T-helper 2 cell treated with Interferon-gamma antibody and Interleukin-4, amounts not matched to agents 5 μg/mL and 100 μg/mL, for 36 hours (primary cell): Measurements from ENCODE around the gene MAST1.

ENCODE experiments used
- DNase-seq: peaks from one replicate; pipeline ENCODE4 v3.0.0; 2021; ENCODE audit warnings: low spot score
- H3K27ac Mint-ChIP-seq: one replicate; pipeline ENCODE4 v1.8.0; 2021; ENCODE audit warnings: mild to moderate bottlenecking, mixed read lengths
- H3K27me3 Mint-ChIP-seq: one replicate; pipeline ENCODE4 v1.8.0; 2021; ENCODE audit warnings: low read depth, mixed read lengths
- H3K36me3 Mint-ChIP-seq: one replicate; pipeline ENCODE4 v1.8.0; 2021; ENCODE audit warnings: low read depth, mixed read lengths
- H3K4me1 Mint-ChIP-seq: one replicate; pipeline ENCODE4 v1.8.0; 2021; ENCODE audit warnings: low read depth, mixed read lengths
- H3K4me3 Mint-ChIP-seq: one replicate; pipeline ENCODE4 v1.8.0; 2022; ENCODE audit warnings: mild to moderate bottlenecking, moderate library complexity, mixed read lengths
- H3K9me3 Mint-ChIP-seq: one replicate; pipeline ENCODE4 v1.8.0; 2021; ENCODE audit warnings: mixed read lengths

Gene MAST1

DNA sequence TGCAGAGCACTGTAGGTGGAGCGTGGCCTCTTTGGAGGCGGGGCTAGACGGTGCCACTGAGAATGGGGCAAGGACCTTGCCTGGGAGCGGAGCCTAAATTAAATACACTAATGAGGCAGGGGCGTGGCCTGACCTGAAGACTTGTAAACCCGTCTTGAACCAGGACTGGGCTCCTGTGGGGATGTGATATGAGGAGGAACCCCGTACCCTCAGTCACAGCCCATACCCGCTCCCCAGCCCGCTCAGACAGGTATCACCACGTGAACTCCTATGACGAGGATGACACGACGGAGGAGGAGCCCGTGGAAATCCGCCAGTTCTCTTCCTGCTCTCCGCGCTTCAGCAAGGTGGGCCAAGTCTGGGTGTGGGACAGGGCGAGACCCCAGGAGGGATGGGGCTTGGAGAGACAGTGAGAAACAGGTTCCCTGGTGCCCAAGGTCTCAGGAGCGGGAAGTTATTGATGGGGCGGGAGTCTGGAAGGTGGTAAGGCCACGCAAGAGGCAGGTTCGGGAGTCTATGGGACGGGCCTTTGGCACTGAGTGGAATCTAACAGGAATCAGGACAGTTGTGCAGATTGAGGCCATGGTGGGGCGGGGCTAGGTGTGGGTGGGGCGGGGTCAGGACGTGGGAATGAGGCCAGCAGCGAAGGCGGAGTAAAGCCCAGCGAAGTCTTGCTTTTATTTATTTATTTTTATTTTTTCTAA, 28.3 kb downstream of the MAST1 start:
- Mint-ChIP-seq H3K27me3 (no peaks in the 10 kb centered on the region), H3K4me3 (peak overlapping the region; percentile 74), H3K27ac (no peak overlapping the region), H3K4me1 (peaks cover 14% of the 10 kb centered on the region), H3K9me3 (no peaks in the 10 kb centered on the region), H3K36me3 (no peaks in the 10 kb centered on the region)
- no peak for DNase-seq

DNA sequence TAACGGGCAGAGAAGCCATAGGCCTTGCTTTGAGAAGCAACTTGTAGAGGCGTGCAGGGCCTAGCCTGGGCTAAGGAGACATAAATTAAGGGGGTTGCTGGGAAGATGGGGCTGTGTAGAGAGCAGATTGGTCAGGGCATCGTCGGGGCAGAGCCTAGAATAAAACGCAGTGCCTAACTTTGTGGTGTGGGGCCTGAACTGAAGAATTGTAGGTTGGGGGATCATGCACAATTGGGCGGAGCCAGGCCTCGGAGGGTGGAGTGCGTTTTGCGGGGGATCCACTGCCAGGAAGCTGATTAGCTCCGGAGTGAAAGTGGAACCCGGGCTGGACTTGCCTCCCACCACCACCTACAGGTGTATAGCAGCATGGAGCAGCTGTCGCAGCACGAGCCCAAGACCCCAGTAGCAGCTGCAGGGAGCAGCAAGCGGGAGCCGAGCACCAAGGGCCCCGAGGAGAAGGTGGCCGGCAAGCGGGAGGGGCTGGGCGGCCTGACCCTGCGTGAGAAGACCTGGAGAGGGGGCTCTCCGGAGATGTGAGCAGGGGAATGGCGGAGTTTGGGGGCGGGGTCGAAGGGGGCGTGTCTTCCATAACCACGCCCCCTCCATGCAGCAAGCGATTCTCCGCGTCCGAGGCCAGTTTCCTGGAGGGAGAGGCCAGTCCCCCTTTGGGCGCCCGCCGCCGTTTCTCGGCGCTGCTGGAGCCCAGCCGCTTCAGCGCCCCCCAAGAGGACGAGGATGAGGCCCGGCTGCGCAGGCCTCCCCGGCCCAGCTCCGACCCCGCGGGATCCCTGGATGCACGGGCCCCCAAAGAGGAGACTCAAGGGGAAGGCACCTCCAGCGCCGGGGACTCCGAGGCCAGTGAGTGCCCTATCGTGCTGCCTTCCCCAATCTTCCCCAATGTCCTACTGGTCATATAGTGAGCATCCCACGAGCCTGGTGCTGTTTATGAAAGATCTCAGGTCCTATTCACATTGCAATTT, 29.1 kb downstream of the MAST1 start:
- peaks cover 6% of the 10 kb centered on the region for H3K36me3 Mint-ChIP-seq
- no peaks in the 10 kb centered on the region for H3K27me3 Mint-ChIP-seq
- H3K27ac Mint-ChIP-seq, result peak overlapping the region; percentile 44
- peaks cover 5% of the 10 kb centered on the region for H3K9me3 Mint-ChIP-seq
- H3K4me1 Mint-ChIP-seq, result peaks cover 14% of the 10 kb centered on the region
- peak; percentile 73 for DNase-seq
- peak overlapping the region; percentile 74 for H3K4me3 Mint-ChIP-seq

DNA sequence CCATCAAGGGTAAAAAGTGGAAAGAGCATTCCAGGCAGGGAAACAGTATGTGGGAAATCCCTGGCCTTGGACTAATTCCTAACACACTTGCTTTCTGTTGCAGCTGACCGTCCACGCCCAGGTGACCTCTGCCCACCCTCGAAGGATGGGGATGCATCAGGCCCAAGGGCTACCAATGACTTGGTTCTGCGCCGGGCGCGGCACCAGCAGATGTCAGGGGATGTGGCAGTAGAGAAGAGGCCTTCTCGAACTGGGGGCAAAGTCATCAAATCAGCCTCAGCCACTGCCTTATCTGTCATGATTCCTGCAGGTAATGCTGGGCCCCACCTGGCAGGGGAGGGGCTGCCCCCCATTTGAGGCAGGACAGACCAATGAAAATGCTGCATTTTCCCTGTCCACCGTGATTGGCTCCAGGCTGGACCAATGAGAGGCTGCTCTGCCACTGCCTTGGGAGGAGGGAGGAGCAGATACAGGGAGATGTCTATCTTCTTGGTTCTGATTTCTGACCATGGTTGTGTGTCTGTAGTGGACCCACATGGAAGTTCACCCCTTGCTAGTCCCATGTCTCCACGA, 30.3 kb downstream of the MAST1 start:
- H3K36me3 Mint-ChIP-seq, result peaks cover 11% of the 10 kb centered on the region
- peaks cover 5% of the 10 kb centered on the region for H3K9me3 Mint-ChIP-seq
- H3K4me1 Mint-ChIP-seq, result peaks cover 14% of the 10 kb centered on the region
- H3K4me3 Mint-ChIP-seq, result peak overlapping the region; percentile 49
- H3K27ac Mint-ChIP-seq, result no peak overlapping the region
- no peak for DNase-seq
- H3K27me3 Mint-ChIP-seq, result no peaks in the 10 kb centered on the region

DNA sequence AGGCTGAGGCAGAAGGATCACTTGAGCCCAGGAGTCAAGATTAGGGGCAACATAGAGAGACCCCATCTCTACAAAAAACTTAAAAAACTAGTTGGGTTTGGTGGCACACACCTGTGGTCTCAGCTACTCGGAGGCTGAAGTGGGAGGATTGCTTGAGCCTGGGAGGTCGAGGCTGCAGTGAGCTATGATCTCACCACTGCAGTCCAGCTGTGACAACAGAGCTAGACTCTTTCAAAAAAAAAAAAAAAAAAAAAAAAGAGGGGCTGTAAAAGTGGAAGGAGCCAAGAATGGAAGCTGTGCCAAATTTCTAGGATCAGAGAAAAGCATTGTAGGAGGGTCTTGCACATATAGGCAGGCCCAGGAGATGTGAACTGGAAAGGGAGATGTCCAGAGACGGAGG, 33.4 kb downstream of the MAST1 start:
- Mint-ChIP-seq H3K4me3 (no peak overlapping the region), H3K27ac (no peak overlapping the region), H3K27me3 (no peaks in the 10 kb centered on the region), H3K9me3 (peaks cover 5% of the 10 kb centered on the region), H3K36me3 (peaks cover 17% of the 10 kb centered on the region), H3K4me1 (peaks cover 11% of the 10 kb centered on the region)
- no peak for DNase-seq

DNA sequence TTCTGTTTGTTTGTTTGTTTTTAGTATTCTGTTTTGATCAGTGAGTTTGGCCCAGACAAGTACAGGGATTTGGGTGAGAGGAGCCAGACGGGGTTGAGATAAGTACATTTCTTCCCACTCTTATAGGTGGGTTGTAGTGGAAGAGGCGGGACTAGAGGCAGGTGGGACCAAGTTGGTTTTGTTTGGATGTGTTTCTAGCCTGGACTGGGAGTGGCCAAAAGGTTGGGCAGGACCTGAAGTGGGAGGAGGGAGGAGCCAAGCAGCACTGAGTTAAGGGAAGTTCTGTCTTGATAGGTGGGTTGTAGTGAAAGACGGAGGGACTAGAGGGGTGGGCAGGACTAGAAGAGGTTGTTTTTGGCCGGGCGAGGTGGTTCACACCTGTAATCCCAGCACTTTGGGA, 33.9 kb downstream of the MAST1 start:
- Mint-ChIP-seq H3K4me3 (no peak overlapping the region), H3K9me3 (peaks cover 5% of the 10 kb centered on the region)

DNA sequence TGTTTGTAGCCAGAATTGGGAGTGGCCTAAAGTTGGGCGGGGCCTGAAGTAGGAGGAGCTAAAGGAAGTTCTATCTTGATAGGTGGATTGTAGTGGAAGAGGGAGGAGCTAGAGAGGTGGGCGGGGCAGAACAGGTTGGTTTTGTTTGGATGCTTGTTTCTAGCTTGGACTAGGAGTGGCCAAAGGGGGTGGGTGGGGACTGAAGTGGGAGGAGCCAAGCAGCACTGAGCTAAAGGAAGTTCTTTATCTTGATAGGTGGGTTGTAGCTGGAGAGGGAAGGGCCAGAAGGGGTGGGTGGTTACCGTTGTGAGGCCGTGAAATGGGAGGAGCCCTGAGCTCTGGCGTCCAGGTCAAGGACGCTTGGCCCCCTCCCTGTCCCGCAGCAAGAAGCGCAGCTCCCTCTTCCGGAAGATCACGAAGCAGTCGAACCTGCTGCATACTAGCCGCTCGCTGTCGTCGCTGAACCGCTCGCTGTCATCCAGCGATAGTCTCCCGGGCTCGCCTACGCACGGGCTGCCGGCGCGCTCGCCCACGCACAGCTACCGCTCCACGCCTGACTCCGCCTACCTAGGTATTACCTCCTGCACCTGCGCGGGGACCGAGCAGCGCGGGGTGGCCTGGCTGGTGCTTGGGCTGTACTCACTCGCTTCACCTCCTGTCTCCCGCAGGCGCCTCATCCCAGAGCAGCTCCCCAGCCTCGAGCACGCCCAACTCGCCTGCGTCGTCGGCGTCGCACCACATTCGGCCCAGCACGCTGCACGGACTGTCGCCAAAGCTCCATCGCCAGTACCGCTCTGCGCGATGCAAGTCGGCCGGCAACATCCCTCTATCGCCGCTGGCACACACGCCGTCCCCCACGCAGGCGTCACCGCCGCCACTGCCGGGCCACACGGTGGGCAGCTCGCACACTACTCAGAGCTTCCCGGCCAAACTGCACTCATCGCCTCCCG, 34.9 kb downstream of the MAST1 start:
- peak overlapping the region; percentile 26 for H3K4me3 Mint-ChIP-seq
- H3K27me3 Mint-ChIP-seq, result no peaks in the 10 kb centered on the region
- H3K36me3 Mint-ChIP-seq, result peaks cover 21% of the 10 kb centered on the region
- H3K9me3 Mint-ChIP-seq, result peaks cover 5% of the 10 kb centered on the region
- DNase-seq, result peak; percentile 43
- peaks cover 2% of the 10 kb centered on the region for H3K4me1 Mint-ChIP-seq
- no peak overlapping the region for H3K27ac Mint-ChIP-seq

More for the DNA sequence above, 33.9 kb downstream of the MAST1 start:
- Mint-ChIP-seq H3K27me3 (no peaks in the 10 kb centered on the region), H3K27ac (no peak overlapping the region), H3K4me1 (peaks cover 7% of the 10 kb centered on the region), H3K36me3 (peaks cover 17% of the 10 kb centered on the region)
- no peak for DNase-seq

DNA sequence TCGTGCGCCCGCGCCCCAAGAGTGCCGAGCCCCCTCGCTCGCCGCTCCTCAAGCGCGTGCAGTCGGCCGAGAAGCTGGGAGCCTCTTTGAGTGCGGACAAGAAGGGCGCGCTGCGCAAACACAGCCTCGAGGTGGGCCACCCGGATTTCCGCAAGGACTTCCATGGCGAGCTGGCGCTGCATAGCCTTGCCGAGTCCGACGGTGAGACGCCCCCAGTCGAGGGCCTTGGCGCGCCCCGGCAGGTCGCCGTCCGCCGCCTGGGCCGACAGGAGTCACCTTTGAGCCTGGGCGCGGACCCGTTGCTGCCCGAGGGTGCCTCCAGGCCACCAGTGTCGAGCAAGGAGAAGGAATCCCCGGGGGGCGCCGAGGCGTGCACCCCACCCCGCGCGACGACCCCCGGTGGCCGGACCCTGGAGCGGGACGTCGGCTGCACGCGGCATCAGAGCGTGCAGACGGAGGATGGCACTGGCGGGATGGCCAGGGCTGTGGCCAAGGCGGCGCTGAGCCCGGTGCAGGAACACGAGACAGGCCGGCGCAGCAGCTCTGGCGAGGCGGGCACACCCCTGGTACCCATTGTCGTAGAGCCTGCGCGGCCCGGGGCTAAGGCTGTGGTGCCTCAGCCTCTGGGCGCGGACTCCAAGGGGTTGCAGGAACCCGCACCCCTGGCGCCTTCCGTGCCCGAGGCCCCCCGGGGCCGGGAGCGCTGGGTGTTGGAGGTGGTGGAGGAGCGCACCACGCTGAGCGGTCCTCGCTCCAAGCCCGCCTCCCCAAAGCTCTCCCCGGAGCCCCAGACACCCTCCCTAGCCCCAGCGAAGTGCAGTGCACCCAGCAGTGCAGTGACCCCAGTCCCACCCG, 35.8 kb downstream of the MAST1 start:
- H3K4me1 Mint-ChIP-seq, result no peaks in the 10 kb centered on the region
- no peak for DNase-seq
- H3K36me3 Mint-ChIP-seq, result peaks cover 25% of the 10 kb centered on the region
- no peak overlapping the region for H3K27ac Mint-ChIP-seq
- H3K9me3 Mint-ChIP-seq, result peaks cover 5% of the 10 kb centered on the region
- no peak overlapping the region for H3K4me3 Mint-ChIP-seq
- no peaks in the 10 kb centered on the region for H3K27me3 Mint-ChIP-seq

DNA sequence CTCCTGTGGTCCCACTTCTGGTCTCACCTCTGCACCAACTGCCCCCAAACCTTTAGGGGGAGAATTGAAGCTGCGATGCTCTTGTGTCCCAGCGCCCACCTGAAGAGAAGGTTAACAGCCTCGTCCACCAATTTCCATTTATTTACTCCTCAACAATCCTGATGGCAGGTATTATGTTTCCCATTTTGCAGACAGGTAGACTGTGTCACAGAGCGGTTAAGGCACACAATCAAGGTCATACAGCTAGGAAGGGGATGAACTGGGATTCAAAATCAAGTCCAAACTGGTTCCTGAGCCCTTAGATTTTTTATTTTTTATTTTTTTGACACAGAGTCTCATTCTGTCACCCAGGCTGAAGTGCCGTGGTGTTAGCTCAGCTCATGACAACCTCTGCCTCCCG, 36.8 kb downstream of the MAST1 start:
- Mint-ChIP-seq H3K36me3 (peaks cover 25% of the 10 kb centered on the region), H3K9me3 (peaks cover 5% of the 10 kb centered on the region)

DNA sequence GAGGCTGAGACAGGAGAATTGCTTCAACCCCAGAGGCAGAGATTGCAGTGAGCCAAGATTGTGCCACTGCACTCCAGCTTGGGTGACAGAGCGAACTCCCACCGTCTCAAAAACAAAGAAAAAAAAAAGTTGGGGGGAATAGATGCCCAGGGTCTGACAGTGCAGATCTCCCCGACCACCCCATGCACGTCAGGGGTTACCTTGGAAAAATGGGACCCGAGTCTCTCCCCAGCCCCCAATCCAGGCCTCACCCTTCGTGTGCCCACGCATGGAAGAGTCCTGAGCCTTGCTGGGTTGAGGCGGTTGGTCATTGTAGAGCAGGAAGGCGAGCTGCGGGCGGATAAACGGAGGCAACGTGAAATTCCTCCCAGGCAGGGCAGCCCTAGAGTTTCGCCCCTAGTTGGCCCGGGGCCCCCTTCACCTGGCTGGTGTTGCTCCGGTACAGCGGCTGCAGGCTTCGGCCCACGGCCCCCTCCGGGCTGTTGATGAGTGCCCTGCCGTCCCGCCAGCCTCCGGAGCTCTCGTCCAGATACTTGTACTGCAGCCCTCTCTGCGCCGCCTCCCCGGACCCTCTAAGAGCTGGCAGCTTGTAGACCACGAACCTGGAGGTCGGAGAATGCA, 42.3 kb downstream of the MAST1 start:
- peaks cover 12% of the 10 kb centered on the region for H3K9me3 Mint-ChIP-seq
- no peak for DNase-seq
- H3K36me3 Mint-ChIP-seq, result peaks cover 17% of the 10 kb centered on the region
- peak overlapping the region; percentile 90 for H3K27ac Mint-ChIP-seq
- peaks cover 18% of the 10 kb centered on the region for H3K4me1 Mint-ChIP-seq
- H3K4me3 Mint-ChIP-seq, result peak overlapping the region; percentile 93
- no peaks in the 10 kb centered on the region for H3K27me3 Mint-ChIP-seq

More for the DNA sequence above, 36.8 kb downstream of the MAST1 start:
- Mint-ChIP-seq H3K4me1 (peaks cover 4% of the 10 kb centered on the region), H3K4me3 (no peak overlapping the region), H3K27ac (no peak overlapping the region), H3K27me3 (no peaks in the 10 kb centered on the region)
- no peak for DNase-seq

DNA sequence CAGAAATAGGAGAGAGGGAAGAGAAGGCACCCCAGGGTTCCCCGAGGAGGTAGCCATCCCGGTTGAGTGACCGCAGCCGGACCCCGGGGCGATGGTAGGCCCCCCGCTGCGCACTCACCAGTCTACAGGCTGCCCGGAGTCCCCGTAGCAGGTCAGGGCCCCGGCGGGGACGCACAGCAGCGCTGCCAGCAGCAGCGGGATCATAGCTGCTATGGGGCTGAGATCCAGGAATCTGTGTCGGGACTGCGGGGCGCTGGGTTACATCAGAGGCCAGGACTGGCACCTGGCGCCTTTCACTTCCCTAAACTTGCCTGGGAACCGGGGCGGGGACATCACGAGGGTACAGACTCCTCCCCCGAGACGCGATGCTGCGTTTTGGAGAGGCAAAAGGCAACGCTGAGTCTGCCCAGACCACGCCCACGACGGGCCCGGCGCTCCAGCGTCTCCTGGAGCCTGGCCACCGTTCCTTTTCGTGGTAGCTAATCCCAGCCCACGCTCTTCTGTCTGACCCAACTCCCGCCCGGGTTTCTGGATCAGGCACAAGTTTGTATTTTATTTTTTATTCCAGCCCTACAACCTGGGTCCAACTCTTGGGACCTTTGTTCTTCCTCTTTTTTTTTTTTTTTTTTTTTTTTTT, 43.0 kb downstream of the MAST1 start, which contains the start of gene DNASE2:
Gene DNASE2, minus strand, starts transcription at position 278 of the 637 bp plus-strand sequence. Its CDS starts 74 bp downstream, at position 204.
- peaks cover 15% of the 10 kb centered on the region for H3K36me3 Mint-ChIP-seq
- H3K4me3 Mint-ChIP-seq, result peak within 1 kb of the TSS; percentile 93

DNA sequence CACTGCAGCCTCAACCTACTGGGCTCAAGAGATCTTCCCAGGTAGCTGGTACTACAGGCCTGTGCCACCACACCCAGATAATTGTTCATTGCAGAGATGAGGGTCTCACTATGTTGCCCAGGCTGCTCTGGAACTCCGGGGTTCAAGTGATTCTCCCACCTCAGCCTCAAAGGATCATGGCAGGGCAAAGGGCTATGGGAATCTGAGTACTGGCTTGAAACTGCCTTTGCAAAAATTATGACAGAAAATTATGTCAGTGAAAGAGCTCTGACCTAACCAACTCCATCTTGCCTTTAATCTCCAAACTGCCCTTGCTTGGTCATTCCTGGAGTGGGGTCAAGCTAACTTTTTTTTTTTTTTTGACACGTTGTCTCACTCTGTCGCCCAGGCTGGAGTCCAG, 44.3 kb downstream of the MAST1 start:
- Mint-ChIP-seq H3K9me3 (peaks cover 12% of the 10 kb centered on the region), H3K36me3 (peaks cover 15% of the 10 kb centered on the region), H3K27ac (peak overlapping the region; percentile 64), H3K4me3 (peak overlapping the region; percentile 93), H3K27me3 (no peaks in the 10 kb centered on the region), H3K4me1 (peaks cover 18% of the 10 kb centered on the region)
- DNase-seq, result no peak

More for the DNA sequence above, 43.0 kb downstream of the MAST1 start, which contains the start of gene DNASE2:
- Mint-ChIP-seq H3K27me3 (no peaks in the 10 kb centered on the region), H3K4me1 (peaks cover 18% of the 10 kb centered on the region), H3K9me3 (peaks cover 12% of the 10 kb centered on the region), H3K27ac (peak within 1 kb of the TSS; percentile 90)
- peak; percentile 91 for DNase-seq

DNA sequence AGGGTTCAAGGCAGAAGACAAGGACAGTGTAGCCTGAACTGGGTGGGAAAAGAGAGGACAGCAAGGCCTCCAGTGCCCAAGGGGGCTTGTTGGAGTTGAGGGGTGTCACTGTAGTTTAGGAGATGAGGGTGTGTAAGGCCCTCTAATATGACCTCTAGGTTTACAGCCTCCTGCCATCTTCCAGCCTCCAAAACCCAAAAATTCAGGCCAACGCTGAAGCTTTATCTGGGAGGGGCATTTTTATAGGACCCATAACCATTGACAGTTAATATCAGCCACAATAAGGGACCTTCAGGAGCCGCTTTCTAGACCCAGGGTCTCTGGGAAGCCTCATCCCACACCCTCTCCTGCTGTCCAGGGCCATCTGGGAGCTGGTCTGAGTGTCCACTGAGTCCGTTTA, 45.9 kb downstream of the MAST1 start:
- Mint-ChIP-seq H3K27me3 (no peaks in the 10 kb centered on the region), H3K4me1 (peaks cover 18% of the 10 kb centered on the region), H3K9me3 (peaks cover 12% of the 10 kb centered on the region), H3K36me3 (peaks cover 7% of the 10 kb centered on the region), H3K27ac (no peak overlapping the region), H3K4me3 (peak overlapping the region; percentile 85)
- no peak for DNase-seq
